WERI-Rb-1 (cell line): Measurements from ENCODE around the gene GUCA1A.
"Not testable (repeated sequence)": the region's sequence is repeated elsewhere in the genome, so short reads cannot be mapped to it uniquely, and the experiment has no call there.

Source experiments
- DNase-seq: peaks from one replicate; pipeline ENCODE4 v3.0.0-alpha.2; 2020
- H3K27ac ChIP-seq: fragments of 250-450 bp; sonication (Bioruptor Pico); 2 replicates; pipeline ENCODE4 v1.5.1; 2020; ENCODE audit warnings: mild to moderate bottlenecking, moderate library complexity
- H3K27me3 ChIP-seq: fragments of 250-450 bp; sonication (Bioruptor Pico); 2 replicates; pipeline ENCODE4 v1.5.1; 2021; ENCODE audit warnings: mild to moderate bottlenecking, low read depth, moderate library complexity; ENCODE audit not compliant: insufficient read depth, severe bottlenecking
- H3K36me3 ChIP-seq: fragments of 250-450 bp; sonication (Bioruptor Pico); 2 replicates; pipeline ENCODE4 v1.5.1; 2020; ENCODE audit warnings: mild to moderate bottlenecking, moderate library complexity
- H3K4me3 ChIP-seq: 2 replicates; pipeline ENCODE4 v1.5.1; 2011; ENCODE audit warnings: low read depth, mild to moderate bottlenecking, control low read depth, low read length
- H3K9me3 ChIP-seq: fragments of 250-450 bp; sonication (Bioruptor Pico); 2 replicates; pipeline ENCODE4 v1.5.1; 2021; ENCODE audit warnings: mild to moderate bottlenecking, moderate library complexity; ENCODE audit not compliant: severe bottlenecking
- TF ChIP-seq, protein P1 (sequence below): IDR thresholded peaks from 2 replicates; pipeline ENCODE4 v1.5.1; 2011; ENCODE audit warnings: low read depth, mild to moderate bottlenecking, control low read depth, inconsistent platforms, low read length

Gene GUCA1A

DNA sequence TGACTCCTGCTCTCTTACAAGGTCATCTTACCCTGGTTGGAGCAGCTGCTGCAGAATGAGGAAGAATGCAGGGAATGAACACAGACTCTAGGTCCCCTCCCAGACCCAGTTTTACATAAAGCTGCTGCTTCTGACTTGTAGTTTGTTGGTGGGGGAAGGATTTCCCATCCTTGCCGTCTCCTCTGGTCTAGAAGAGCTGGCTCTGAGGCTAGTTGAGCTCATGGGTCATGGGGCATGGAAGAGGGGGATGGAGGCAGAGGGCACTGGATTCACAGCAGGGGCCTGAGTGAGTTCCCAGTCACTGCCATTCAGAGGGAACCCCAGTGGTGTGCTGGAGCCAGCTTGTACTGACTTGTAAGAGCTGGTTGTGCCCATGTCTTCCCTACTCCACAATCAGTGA, 9.2 kb upstream of the GUCA1A start:
- Histone ChIP-seq H3K9me3 (no peaks in the 10 kb centered on the region), H3K36me3 (no peaks in the 10 kb centered on the region), H3K27me3 (no peaks in the 10 kb centered on the region), H3K4me3 (no peak overlapping the region), H3K27ac (no peak overlapping the region)
- no peak for DNase-seq
- TF ChIP-seq, protein P1, sequence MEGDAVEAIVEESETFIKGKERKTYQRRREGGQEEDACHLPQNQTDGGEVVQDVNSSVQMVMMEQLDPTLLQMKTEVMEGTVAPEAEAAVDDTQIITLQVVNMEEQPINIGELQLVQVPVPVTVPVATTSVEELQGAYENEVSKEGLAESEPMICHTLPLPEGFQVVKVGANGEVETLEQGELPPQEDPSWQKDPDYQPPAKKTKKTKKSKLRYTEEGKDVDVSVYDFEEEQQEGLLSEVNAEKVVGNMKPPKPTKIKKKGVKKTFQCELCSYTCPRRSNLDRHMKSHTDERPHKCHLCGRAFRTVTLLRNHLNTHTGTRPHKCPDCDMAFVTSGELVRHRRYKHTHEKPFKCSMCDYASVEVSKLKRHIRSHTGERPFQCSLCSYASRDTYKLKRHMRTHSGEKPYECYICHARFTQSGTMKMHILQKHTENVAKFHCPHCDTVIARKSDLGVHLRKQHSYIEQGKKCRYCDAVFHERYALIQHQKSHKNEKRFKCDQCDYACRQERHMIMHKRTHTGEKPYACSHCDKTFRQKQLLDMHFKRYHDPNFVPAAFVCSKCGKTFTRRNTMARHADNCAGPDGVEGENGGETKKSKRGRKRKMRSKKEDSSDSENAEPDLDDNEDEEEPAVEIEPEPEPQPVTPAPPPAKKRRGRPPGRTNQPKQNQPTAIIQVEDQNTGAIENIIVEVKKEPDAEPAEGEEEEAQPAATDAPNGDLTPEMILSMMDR: no peak

DNA sequence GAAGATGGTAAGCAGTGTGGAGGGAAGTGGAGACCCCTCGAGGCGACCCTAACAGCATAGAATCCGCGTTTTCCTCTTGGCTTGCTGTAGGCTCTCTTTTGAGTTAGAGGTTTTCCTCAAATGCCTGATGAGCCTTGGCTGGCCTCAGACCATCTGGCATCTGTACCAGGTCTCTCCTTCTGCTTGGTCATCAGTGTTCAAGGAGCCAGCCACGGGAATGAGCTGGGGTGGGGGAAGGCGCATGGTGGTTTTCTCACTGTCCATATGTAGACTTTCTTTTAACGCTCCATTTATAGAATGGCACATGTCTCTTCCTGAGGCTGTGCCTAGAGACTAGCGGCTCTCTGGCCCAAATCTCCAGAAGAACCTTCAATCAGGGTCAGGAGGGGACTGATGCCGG, 8.1 kb upstream of the GUCA1A start:
- TF ChIP-seq, protein P1: no peak
- no peaks in the 10 kb centered on the region for H3K36me3 ChIP-seq
- DNase-seq: peak; percentile 52
- H3K9me3 ChIP-seq: no peaks in the 10 kb centered on the region
- H3K27ac ChIP-seq: no peak overlapping the region
- H3K4me3 ChIP-seq: no peak overlapping the region
- no peaks in the 10 kb centered on the region for H3K27me3 ChIP-seq

- TF ChIP-seq, protein P1: peak; percentile 87
- DNase-seq: peak; percentile 95
- Histone ChIP-seq H3K9me3 (no peaks in the 10 kb centered on the region), H3K36me3 (no peaks in the 10 kb centered on the region), H3K27ac (peak overlapping the region; percentile 43), H3K4me3 (no peak overlapping the region), H3K27me3 (no peaks in the 10 kb centered on the region)
These were observed 6.6 kb upstream of the GUCA1A start for GRCh38 chr6:42166444-42167141.

DNA sequence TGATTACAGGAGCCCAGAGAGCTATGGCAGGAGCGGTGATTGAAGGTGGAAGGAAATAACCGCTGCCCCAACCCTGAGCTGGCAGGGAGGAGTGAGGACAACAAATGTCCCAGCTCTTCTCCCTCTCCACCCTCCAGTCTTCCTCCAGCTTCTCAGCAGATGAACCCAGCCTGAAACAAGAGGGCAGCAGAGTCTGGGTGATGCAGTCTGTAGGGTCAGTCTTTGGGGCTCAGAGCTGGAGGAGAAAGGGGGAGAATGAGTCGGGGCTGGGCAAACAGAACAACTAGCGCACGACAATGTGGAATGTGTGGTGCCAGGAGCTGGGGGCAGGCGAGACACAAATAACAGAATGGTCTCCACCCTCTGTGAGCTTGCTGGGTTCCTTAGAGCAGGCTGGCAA, 4.5 kb upstream of the GUCA1A start:
- Histone ChIP-seq H3K9me3 (no peaks in the 10 kb centered on the region), H3K36me3 (no peaks in the 10 kb centered on the region), H3K27me3 (no peaks in the 10 kb centered on the region), H3K4me3 (no peak overlapping the region), H3K27ac (no peak overlapping the region)
- TF ChIP-seq, protein P1: peak; percentile 64
- DNase-seq: no peak

- not testable (repeated sequence) for H3K27me3 ChIP-seq, DNase-seq, H3K4me3 ChIP-seq, H3K36me3 ChIP-seq, H3K9me3 ChIP-seq, H3K27ac ChIP-seq
These were observed 3.4 kb upstream of the GUCA1A start for GRCh38 chr6:42169780-42170179.

DNA sequence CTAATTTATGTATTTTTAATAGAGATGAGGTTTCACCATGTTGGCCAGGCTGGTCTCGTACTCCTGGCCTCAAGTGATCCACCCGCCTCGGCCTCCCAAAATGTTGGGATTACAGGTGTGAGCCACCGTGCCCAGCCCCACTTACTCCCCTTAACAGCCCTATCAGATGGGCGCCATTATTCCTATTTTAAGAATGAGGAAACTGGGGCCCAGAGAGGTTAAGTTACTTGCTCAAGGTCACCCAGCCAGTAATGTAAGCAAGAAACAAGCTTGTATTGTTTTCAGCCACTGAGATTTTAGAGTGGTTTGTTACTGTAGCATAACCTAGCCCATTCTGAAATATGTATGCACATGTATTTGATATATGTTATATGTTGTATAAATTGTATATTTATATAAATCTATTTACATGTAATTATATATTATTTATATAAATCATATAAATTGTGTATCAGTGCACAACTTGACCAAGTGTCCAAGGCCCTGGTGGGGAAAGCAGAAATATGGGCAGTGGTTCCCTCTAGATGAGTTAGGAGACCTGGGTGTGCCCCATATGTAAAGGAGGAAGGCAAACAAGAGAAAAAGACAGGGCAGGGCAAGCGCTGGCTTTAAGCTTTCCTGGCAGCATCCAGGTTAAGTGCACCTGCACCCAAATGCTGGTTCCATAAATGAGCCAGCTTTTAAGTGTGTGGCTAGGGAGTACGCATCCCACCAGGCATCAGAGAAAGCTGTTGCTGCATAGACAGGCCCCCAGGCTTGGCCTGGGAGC, 1.2 kb upstream of the GUCA1A start:
- Histone ChIP-seq H3K36me3 (no peaks in the 10 kb centered on the region), H3K27ac (no peak overlapping the region), H3K9me3 (no peaks in the 10 kb centered on the region), H3K27me3 (no peaks in the 10 kb centered on the region), H3K4me3 (no peak overlapping the region)
- TF ChIP-seq, protein P1: no peak
- DNase-seq: no peak
